Measurements from ENCODE around the gene ST3GAL5.

DNA sequence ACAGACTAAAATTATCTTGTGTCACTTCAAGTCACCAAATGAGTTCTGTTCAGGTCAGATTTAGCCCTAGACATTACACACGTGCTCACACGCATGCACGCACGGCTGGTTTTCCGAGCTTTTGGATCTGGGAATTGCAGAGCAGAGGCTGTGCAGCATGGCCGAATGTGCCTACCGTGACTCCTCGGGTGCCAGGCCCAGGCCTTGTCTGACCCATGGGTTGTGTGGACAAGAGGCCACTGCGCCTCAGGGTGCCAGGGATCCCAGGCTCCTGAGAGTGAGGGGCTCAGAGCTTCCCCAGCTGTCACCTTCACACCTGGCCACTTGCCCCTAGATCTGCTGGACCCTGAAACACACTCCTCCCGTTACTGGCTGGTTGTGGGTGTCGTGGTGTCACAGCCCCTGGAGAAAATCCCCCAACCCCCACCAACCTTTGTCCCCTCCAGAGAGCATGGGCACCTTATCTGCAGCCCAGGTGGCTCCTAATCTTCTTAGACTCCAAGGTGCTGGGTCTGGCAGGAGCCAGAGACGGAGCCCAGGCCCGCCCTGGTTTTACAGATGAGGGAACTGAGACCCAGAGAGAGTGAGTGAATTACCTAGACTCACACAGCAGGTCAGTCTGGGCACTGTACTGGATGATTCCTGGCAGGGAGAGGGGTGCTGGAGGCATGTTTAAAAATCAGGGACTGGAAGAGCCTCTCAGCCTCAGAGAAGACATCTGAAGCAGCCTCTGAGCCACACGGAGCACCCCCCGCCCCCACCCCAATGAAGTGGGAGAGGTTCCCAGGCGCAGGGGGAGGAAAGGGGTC lies 78.2 kb downstream of the ST3GAL5 start:
- TF ChIP-seq, protein P1, sequence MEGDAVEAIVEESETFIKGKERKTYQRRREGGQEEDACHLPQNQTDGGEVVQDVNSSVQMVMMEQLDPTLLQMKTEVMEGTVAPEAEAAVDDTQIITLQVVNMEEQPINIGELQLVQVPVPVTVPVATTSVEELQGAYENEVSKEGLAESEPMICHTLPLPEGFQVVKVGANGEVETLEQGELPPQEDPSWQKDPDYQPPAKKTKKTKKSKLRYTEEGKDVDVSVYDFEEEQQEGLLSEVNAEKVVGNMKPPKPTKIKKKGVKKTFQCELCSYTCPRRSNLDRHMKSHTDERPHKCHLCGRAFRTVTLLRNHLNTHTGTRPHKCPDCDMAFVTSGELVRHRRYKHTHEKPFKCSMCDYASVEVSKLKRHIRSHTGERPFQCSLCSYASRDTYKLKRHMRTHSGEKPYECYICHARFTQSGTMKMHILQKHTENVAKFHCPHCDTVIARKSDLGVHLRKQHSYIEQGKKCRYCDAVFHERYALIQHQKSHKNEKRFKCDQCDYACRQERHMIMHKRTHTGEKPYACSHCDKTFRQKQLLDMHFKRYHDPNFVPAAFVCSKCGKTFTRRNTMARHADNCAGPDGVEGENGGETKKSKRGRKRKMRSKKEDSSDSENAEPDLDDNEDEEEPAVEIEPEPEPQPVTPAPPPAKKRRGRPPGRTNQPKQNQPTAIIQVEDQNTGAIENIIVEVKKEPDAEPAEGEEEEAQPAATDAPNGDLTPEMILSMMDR (IDR thresholded peaks at IDR 0.05 in 4 of 5, conservative IDR thresholded peaks at IDR 0.05 in 1 of 5), result no peak
- no peak for TF ChIP-seq POLR2A (IDR thresholded peaks at IDR 0.05)
